ENCODE data around the gene VSX1.

VSX1 gene

DNA sequence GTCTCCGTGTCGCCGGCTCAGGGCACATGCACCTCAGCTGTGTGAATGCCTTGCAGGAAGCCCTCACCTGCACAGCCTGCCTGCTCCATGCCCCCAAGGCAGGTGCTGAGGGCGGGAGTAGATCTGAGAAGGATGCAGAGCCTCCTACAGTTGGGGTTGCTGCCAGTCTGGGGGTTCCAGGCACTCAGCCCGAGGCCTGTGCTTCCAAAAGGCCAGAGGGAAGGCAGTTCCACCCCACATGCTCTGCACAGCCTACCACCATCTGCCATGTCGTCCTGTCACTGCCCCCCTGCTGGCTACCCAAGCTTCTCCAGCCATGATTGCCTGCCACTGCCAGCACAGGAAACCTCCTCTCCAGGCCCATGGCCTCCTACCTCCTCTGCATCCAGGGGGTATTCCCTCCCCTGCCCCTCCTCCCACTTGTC, 43.3 kb downstream of the VSX1 start:
- no peak for DNase-seq

- no peak for DNase-seq
Observed at GRCh38 chr20:25038103-25038410, 43.9 kb downstream of the VSX1 start.

DNA sequence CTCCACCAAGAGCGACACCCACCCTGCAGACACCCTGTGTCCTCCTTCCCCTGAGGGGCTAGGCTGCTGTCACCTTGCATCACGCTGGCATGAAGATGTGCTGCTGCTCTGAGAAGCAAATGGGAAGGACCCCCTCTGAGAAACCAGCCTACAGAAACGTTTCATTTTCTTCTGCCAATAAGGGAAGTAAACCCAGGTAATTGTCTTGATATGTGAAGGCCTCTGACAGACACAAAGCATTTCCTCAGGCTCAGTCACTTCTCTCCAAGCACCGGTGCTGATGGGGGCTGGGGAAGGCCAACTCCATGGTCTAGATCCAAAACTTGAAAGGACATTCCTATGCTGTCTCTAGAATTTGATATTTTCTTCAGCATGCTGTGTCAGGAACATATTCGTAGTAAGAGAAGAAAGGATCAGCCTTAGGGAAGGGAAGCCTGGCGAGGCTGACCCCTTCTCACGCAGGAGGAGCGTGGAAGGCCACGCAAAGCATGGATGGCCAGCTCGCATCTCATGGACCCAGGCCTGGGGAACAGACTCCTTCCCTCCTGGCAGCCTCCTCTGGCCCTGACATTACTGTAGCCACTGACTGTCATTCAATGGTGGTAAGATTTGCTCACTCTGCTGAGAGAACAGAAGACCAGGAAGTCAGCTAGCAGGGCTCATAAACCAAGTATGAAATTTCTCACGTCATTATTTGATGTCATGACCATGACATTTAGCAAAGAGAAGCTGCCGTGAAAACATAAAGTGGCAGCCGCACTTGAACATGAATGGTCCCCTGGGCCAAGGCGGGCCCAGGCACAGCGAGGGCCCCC, 44.4 kb downstream of the VSX1 start:
- no peak for DNase-seq

GRCh38 chr20:25036331-25036936, 45.5 kb downstream of the VSX1 start:
- no peak for DNase-seq

DNA sequence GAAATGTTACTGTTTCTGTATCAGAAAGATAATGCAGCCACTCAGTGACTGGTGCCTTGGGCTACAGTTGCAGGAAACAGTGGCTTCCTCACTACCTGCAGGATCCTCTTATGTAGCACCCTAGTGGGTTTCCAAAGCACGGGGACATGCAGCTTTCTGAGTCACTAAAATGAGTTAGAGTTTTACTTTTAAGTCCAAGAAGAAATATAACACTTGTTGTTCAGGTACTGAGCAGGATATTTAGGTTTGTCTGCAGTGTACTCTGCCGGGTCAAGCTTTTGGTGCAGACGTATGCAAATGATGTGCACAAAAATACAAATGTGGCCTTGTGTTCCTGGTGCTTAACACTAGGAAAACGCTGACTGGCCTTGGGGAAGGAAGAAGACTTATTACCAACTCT, 46.0 kb downstream of the VSX1 start:
- DNase-seq, result no peak

GRCh38 chr20:25033924-25034300, 48.0 kb downstream of the VSX1 start:
- no peak for DNase-seq

- DNase-seq, result peak; percentile 76
Observed at GRCh38 chr20:25033265-25033923, 48.5 kb downstream of the VSX1 start.

- DNase-seq, result no peak
Observed at GRCh38 chr20:25032478-25033264, 49.3 kb downstream of the VSX1 start.

DNA sequence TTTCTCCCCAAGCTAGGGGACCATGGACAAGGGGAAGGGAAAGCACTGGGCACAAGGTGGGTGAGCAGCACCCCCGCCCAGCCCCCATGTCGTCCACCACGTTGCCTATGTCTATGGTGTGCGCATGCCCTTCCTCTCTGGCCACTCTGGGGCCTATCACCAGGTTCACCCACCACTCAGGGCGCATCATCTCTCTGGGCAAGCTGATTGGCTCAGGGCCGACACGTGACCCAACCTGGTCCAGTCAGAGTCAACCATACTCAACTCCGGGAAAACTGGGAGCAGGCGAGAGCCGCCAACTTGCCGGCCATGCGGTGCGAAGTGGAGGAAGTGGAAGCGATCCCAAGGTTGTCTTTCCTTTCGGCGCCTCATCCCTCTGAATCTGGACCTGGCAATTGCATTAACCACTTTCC, 49.9 kb downstream of the VSX1 start:
- DNase-seq, result no peak

- DNase-seq, result no peak
Observed at GRCh38 chr20:25031241-25031640, 50.7 kb downstream of the VSX1 start.

DNA sequence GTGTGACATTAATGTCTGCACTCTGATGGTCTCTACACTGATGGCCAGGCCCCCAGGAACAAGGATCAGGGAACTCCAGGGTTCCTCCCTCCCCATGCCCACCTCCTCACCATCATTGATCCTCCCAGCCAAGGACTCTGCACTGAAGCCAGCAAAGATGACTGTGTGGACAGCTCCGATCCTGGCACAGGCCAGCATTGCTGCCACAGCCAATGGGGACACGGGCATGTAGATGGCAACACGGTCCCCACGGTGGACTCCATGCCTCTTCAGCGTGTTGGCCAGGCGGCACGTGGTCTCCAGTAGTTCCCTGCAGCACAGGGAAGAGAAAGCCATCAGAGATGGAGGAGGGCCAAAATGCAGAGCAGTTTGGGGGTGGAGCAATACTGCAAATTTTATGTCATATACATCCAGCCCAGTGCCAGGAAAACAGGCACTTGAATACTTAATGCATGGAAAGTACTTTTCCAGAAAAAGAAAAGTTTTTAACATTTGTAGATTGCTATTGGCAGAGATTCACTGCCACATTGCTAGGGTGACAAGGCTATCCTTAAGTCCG, 51.2 kb downstream of the VSX1 start:
- no peak for DNase-seq

DNA sequence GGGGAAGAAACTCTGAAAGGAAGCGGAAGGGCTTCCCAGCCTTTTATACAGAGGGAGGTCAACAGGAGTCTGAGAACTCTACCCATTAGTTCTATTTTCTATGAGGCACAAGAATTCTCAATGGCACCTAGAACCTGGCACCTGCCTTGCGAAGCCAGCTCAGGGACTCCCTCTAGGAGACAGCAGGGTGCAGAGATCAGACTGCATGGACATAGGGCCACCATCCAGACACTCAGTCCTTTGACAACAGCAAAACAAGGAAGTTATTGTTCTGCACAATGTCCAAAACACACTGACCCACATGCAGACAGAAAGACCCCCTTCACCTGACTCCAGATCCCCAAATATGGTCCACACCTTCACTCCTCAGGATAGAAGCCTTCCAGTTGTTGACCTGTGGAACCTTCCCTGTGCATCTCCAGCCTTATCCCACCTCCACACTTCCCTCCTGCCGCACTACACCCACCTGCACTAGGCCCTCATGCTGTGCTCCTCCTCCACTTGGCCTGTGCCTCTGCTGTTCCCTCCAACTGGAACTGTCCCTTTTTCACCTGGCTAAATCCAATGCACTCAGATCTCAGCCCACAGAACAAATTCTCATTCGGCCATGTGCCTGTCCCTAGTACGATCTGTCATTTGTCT, 51.8 kb downstream of the VSX1 start:
- DNase-seq, result no peak

DNA sequence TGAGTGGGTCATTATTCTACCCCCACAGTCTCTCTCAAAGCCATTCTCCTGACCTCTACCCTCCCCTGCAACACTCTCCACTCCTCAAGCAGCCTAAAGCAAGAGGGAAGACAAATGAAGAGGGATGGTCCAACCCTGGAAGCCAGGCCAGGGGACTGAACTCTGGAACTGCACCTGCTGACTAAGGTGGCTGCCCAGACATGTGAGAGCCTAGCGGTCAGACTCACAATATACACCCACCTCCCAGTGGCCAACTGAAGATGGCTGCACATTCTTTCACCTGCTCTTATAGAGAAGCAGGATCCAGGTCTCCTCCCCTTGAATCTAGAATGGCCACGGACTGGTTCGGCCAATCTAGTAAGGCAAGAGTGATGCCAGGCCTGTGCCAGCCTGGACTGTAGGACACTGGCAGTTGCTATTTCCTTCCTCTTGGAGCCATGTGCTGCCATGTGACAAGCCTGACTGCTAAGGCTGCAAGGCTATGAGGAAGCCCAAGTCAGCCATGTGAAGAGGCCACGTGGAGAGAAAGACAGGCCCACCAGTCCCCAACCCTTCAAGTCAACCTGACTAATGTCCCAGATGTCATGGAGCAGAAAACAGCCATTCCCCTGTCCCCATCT, 55.8 kb downstream of the VSX1 start:
- DNase-seq, result no peak
